OCI-LY1 (cell line): Measurements from ENCODE around the gene SLC39A9.

Experiments
- CTCF ChIP-seq: fragments of 200-600 bp; sonication (generic), shearing (Covaris generic); IDR thresholded peaks from 2 replicates; pipeline ENCODE4 v1.5.1; 2017; ENCODE audit warnings: mild to moderate bottlenecking, antibody characterized with exemption, low read length, moderate library complexity, mixed read lengths
- EZH2 ChIP-seq: fragments of 200-600 bp; sonication (generic), shearing (Covaris generic); IDR thresholded peaks from 2 replicates; pipeline ENCODE4 v1.8.0; 2017; ENCODE audit warnings: borderline replicate concordance, mixed run types, mild to moderate bottlenecking, antibody characterized with exemption, low read length, moderate library complexity, mixed read lengths

GRCh38 chr14:69483765-69484443 is 85.4 kb downstream of the SLC39A9 start:
- TF ChIP-seq CTCF (no peak), EZH2 (no peak)
